IPS-18a (cell line): Measurements from ENCODE around the gene HLA-C.
"Not testable (repeated sequence)": the region's sequence is repeated elsewhere in the genome, so short reads cannot be mapped to it uniquely, and the experiment has no call there.

Experiments
- H3K27ac ChIP-seq: one replicate; pipeline ENCODE4 v1.5.1; 2013; ENCODE audit warnings: low read length
- H3K27me3 ChIP-seq: one replicate; pipeline ENCODE4 v1.6.1; 2013; ENCODE audit warnings: mild to moderate bottlenecking, low read length; ENCODE audit not compliant: control insufficient read depth, insufficient read depth
- H3K36me3 ChIP-seq: one replicate; pipeline ENCODE4 v1.6.1; 2013; ENCODE audit warnings: low read depth, low read length; ENCODE audit not compliant: control insufficient read depth
- H3K4me1 ChIP-seq: one replicate; pipeline ENCODE4 v1.6.1; 2013; ENCODE audit warnings: low read depth, low read length; ENCODE audit not compliant: control insufficient read depth
- H3K4me3 ChIP-seq: one replicate; pipeline ENCODE4 v1.5.1; 2013; ENCODE audit warnings: low read length
- H3K9ac ChIP-seq: one replicate; pipeline ENCODE4 v1.6.1; 2013; ENCODE audit warnings: mild to moderate bottlenecking, low read length, moderate library complexity
- H3K9me3 ChIP-seq: one replicate; pipeline ENCODE4 v1.6.1; 2013; ENCODE audit warnings: low read depth, low read length; ENCODE audit not compliant: control insufficient read depth

HLA-C gene

GRCh38 chr6:31268369-31268765, 3.5 kb downstream of the HLA-C start:
- H3K4me3 ChIP-seq, result no peak overlapping the region
- H3K36me3 ChIP-seq, result no peaks in the 10 kb centered on the region
- H3K4me1 ChIP-seq, result peaks cover 7% of the 10 kb centered on the region
- no peak overlapping the region for H3K9ac ChIP-seq
- H3K27me3 ChIP-seq, result peaks cover 20% of the 10 kb centered on the region
- H3K27ac ChIP-seq, result no peak overlapping the region
- H3K9me3 ChIP-seq, result no peaks in the 10 kb centered on the region

GRCh38 chr6:31267651-31268368, 4.1 kb downstream of the HLA-C start:
- Histone ChIP-seq H3K4me1 (peaks cover 6% of the 10 kb centered on the region), H3K27me3 (peaks cover 14% of the 10 kb centered on the region), H3K27ac (no peak overlapping the region), H3K9me3 (no peaks in the 10 kb centered on the region), H3K4me3 (no peak overlapping the region), H3K9ac (no peak overlapping the region), H3K36me3 (no peaks in the 10 kb centered on the region)

- Histone ChIP-seq H3K27ac (no peak overlapping the region), H3K9ac (no peak overlapping the region), H3K4me3 (no peak overlapping the region), H3K4me1 (no peaks in the 10 kb centered on the region), H3K36me3 (no peaks in the 10 kb centered on the region), H3K27me3 (peaks cover 7% of the 10 kb centered on the region), H3K9me3 (no peaks in the 10 kb centered on the region)
These were observed 5.1 kb downstream of the HLA-C start for GRCh38 chr6:31266567-31267360.

- Histone ChIP-seq H3K27me3 (peaks cover 7% of the 10 kb centered on the region), H3K9ac (no peak overlapping the region), H3K4me3 (no peak overlapping the region), H3K36me3 (no peaks in the 10 kb centered on the region), H3K27ac (no peak overlapping the region), H3K9me3 (no peaks in the 10 kb centered on the region), H3K4me1 (no peaks in the 10 kb centered on the region)
These were observed 6.0 kb downstream of the HLA-C start for GRCh38 chr6:31265926-31266325.

GRCh38 chr6:31263346-31263933, 8.5 kb downstream of the HLA-C start:
- not testable (repeated sequence) for H3K4me3 ChIP-seq, H3K4me1 ChIP-seq, H3K36me3 ChIP-seq, H3K27me3 ChIP-seq, H3K9me3 ChIP-seq, H3K27ac ChIP-seq, H3K9ac ChIP-seq

GRCh38 chr6:31259995-31260394, 11.9 kb downstream of the HLA-C start:
- not testable (repeated sequence) for H3K4me3 ChIP-seq, H3K4me1 ChIP-seq, H3K9me3 ChIP-seq, H3K27ac ChIP-seq, H3K27me3 ChIP-seq, H3K36me3 ChIP-seq, H3K9ac ChIP-seq

- Histone ChIP-seq H3K9ac (no peak overlapping the region), H3K4me1 (no peaks in the 10 kb centered on the region), H3K4me3 (no peak overlapping the region), H3K27me3 (no peaks in the 10 kb centered on the region), H3K9me3 (no peaks in the 10 kb centered on the region), H3K36me3 (no peaks in the 10 kb centered on the region), H3K27ac (no peak overlapping the region)
These were observed 19.3 kb downstream of the HLA-C start for GRCh38 chr6:31252625-31253024.

GRCh38 chr6:31251261-31251660, 20.6 kb downstream of the HLA-C start:
- no peak overlapping the region for H3K9ac ChIP-seq
- no peaks in the 10 kb centered on the region for H3K9me3 ChIP-seq
- H3K27me3 ChIP-seq, result no peaks in the 10 kb centered on the region
- H3K4me1 ChIP-seq, result peaks cover 3% of the 10 kb centered on the region
- H3K4me3 ChIP-seq, result no peak overlapping the region
- no peak overlapping the region for H3K27ac ChIP-seq
- no peaks in the 10 kb centered on the region for H3K36me3 ChIP-seq

DNA sequence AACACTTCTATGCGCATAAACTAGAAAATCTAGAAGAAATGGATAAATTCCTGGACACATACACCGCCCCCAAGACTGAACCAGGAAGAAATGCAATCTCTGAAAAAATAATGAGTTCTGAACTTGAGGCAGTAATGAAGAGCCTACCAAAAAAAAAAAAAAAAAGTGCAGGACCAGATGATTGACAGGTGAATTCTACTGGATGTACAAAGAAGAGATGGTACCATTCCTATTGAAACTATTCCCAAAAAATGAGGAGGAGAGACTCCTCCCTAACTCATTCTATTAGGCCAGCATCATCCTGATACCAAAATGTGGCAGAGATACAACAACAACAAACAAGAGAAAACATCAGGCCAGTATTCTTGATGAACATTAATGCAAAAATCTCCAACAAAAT, 22.7 kb downstream of the HLA-C start:
- no peak overlapping the region for H3K27ac ChIP-seq
- no peaks in the 10 kb centered on the region for H3K27me3 ChIP-seq
- no peak overlapping the region for H3K9ac ChIP-seq
- H3K4me1 ChIP-seq, result peaks cover 5% of the 10 kb centered on the region
- H3K36me3 ChIP-seq, result no peaks in the 10 kb centered on the region
- no peak overlapping the region for H3K4me3 ChIP-seq
- no peaks in the 10 kb centered on the region for H3K9me3 ChIP-seq

DNA sequence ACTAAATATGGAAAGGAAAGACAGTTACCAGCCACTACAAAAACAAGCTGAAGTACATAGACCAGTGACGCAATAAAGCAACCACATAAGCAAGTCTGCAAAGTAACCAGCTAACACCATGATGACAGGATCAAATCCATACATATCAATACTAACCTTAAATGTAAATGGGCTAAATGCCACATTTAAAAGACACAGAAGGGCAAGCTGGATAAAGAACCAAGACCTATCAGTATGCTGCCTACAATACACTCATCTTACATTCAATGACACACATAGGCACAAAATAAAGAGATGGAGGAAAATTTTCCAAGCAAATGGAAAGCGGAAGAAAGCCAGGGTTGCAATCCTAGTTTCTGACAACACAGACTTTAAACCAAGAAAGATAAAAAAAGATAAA, 24.1 kb downstream of the HLA-C start:
- H3K27me3 ChIP-seq, result no peaks in the 10 kb centered on the region
- no peak overlapping the region for H3K4me3 ChIP-seq
- no peaks in the 10 kb centered on the region for H3K9me3 ChIP-seq
- no peak overlapping the region for H3K9ac ChIP-seq
- no peaks in the 10 kb centered on the region for H3K36me3 ChIP-seq
- H3K4me1 ChIP-seq, result peaks cover 5% of the 10 kb centered on the region
- no peak overlapping the region for H3K27ac ChIP-seq

DNA sequence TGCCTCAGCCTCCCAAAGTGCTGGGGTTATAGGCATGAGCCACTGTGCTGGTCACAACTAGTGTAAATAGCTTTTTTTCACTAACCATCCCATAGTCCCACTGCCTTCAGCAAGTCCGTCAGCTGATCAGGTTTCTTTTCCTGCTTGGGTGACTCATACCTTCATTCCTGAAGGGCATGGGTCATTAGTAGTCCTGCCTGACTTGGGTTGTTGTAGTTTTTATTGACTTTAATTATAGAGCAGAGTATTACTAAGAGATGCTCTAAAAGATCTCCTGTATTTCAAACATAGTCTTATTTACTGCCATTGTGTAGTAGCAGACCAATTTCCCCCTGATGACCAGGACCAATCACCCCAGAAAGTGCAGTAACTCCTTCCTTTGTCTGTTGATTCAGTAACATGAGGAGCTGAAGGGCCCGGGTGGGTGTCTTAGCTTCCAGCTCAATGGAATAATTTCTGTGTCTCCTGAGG, 25.8 kb downstream of the HLA-C start:
- Histone ChIP-seq H3K27me3 (no peaks in the 10 kb centered on the region), H3K9me3 (no peaks in the 10 kb centered on the region), H3K27ac (no peak overlapping the region), H3K36me3 (no peaks in the 10 kb centered on the region), H3K4me1 (peaks cover 5% of the 10 kb centered on the region), H3K9ac (no peak overlapping the region), H3K4me3 (no peak overlapping the region)
